HG03460 (cell line): ENCODE measurements around the gene SLC8A1.

Experiments used
- ATAC-seq: cut with Tn5 transposase; IDR thresholded peaks from one replicate; pipeline ENCODE4 v1.9.1; 2021; ENCODE audit not compliant: unreplicated experiment

SLC8A1 gene

DNA sequence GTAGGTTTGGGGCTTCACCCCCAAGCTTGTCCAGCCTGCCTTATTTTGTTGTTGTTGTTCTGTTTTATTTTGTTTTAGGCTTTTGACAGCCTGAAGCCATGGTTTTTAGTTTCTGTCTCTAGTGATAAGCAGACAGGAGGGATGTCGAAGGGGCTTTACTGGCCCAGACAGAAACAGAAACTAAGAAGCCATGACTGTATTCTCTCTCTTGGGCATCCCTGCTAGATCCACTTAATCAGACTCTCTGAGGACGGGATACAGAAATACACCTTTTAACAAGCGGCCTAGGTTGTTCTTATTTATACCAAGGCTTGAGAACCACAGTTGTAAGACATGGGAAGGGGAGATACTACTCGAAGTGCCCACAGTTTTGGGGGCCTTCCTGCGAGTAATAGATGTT is 330.9 kb downstream of the SLC8A1 start:
- ATAC-seq, result no peak

DNA sequence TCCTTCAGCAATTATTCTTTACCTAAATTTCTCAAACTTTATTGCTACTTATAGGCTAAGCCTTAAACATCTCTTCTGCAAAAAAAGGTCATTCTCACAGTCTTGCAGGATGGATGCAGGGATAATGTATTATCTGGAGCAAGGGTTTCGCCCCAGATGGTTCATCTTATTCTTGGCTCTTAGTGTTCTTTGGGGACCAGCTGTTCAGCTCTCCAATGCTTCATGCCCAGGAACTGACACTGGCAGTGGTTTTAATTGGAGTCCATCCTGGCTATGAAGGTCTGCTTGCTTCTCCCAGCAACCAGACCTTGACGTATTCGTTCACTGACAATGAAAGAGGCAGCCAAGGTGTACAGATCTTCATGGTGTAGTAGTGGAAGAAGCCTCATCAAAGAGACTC is 331.9 kb downstream of the SLC8A1 start:
- no peak for ATAC-seq

DNA sequence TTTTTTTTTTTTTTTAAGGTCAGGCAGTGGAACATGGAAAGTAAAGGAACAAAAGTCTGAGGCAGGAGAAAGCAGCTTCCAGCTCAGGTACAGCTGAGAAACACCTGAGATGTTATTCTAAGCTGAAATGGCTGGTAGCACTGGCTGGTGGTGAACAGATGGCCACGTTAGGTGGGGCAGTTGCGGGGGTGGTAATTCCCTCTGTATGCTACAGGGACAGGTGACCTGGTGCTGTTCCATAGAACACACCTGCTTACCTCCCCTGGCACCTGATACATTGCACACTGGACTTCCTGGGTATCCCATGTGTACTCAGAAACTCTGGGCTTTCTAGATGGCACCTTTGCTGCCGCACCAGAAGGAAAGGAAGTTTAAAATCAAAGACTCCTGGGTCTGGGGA is 333.3 kb downstream of the SLC8A1 start:
- ATAC-seq, result no peak

DNA sequence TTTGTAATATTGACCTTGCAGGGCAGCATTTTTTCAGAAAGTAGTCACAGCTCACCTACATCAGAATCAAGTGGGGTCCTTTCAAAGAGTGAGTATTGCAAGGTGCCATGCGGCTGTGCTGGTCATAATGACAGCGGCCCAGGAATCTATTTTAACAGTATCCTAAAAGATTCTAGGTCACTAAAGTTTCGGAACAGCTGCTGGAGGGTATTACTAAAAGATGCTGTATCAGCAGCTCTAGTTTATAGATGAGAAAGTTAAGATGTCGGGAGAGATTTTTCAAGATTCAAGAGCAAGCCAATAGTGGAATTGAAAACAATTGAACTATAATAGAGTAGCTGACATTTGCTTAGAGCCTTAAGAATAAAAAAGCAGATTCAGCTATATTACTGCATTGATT is 336.0 kb downstream of the SLC8A1 start:
- ATAC-seq, result no peak

- ATAC-seq, result no peak
Measured at GRCh38 chr2:40115348-40115747, 336.5 kb downstream of the SLC8A1 start.

GRCh38 chr2:40113997-40114396 is 337.9 kb downstream of the SLC8A1 start:
- ATAC-seq, result no peak

DNA sequence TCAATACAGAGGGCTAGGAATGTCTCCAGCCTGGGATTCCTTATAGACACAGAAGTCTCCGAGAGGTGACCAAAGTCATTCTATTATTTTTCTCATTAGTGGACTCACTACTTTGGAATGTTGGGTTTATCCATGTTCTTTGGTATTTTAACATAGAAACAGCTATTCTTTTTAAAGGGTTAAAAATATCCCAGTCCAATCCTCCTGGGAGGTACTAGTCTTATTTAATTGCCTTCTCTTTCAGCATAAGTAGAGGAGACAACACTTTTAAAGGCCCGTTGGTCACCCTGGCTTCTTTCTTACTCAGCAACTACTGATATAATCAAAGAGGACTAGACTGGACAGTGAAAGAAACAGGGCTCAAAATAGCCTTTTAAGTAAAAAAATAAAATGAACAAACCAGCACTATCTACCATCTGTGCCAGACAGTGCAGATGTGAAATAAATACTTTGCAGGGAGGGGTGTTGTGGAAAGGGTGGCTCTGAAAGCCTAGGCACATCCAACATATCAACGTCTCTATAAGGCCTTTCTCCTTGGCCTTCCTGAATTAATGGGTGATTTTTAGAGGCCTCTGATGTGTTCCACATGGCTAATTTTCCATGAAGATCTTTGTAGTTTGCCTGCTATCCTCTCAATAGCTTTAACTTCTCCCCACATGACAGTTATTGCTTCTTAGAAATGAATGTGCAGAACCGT is 338.5 kb downstream of the SLC8A1 start:
- no peak for ATAC-seq

DNA sequence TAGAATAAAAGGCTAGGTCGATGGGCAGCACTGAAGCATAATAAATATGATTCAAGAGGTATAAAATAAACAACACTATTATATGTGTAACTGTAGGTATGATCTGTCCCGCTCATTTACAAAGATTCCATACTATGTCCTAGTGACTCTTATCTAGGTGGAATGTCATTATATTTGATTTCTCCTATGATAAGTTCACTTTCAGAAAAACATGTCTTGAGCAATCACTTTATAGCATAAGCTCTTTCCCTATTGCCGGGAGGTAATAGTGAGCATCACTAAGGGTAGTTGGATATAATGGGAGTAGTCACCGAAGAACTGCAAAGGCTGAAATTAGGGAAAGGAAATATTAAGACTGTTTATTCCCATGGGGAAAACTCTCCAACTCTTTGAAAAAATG is 342.5 kb downstream of the SLC8A1 start:
- ATAC-seq, result no peak

DNA sequence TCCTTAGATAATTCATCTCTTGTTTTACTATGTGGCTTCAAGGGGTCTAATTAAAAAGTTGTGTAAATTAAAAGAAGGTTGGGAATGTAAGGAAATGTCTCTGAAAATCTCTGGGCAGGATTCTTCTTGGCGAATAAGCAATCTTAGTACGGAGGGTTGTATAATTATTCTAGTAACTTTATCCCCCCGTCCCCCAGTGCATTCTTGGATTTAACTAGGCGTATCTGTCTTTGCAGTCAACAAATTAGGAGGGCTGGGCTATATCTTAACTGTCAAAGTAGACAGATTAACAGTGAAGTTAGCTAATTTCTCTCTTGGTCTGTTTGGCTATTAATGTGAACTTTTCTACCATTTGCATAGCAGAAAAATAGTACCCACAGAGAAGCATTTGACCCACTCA is 343.0 kb downstream of the SLC8A1 start:
- no peak for ATAC-seq

DNA sequence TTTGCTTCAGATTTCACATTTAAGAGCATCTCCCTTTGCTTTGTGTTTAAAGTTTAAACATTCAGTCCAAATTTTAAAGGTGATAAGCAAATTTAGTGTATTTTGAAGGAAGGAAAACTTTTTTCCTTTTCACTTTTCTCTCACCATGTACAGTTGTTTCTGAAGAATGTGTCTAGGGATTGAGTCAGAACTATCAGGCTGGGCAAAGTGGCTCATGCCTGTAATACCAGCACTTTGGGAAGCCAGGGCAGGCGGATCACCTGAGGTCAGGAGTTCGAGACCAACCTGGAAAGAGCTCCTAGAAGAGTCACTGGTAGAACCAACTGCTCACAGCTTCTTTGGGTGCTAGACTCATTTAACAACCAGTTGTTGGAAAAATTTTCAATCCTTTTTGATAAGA is 345.8 kb downstream of the SLC8A1 start:
- no peak for ATAC-seq

- no peak for ATAC-seq
Measured at GRCh38 chr2:40105593-40105992, 346.3 kb downstream of the SLC8A1 start.

DNA sequence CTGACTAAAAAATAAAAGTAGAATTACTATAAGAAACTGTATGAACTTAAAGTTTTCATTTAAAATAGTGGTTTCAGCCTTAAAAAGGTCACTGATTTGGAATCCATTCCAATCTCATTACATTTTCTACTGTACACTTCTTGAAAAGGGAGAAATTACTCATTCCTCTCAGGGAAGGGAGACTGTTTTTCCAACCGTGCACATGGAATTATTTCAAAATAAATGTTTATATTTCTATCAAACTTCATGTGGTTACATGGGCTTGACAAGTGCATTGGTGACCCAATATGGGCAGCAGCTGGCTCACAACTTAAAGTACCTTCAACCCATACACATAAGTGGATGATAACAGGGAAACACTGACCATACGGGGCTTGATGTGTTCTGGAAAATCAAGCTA is 348.3 kb downstream of the SLC8A1 start:
- no peak for ATAC-seq

DNA sequence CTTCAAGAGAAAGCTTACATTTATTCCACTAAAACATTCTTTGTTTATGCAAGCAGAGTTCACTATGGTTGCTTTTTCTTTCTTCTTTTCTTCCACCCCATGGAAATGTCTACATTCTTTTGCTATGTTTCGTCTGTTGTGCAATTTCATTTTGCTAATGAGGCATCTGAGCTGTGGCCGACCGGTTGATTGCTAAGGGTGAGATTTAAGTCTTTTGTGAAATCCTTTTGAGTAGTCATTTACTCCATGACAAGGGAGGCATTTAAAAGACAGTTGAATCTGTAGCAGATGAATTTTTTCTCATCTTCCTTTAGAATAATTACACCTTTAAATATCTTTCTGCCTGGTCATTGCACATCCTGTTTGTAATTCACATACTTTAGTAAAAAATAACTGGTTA is 348.7 kb downstream of the SLC8A1 start:
- no peak for ATAC-seq

DNA sequence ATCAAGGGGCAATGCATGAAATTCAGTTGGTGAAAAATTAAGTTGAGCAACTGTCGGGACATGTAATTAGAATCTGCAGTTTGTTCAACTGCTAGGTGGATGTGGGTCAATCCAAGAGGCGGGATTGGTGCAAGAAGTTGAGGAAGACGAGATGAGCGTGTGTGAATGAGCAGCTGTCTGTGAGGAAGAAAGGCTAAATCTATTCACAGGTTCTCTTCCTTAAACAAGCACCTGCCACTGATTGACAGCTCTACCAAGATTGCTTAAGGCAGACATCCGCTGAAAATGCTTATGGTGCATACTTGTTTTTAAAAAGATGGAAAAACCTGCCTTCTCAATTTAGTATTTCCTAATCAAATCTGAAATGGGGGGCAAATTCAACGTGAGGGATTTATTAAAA is 349.4 kb downstream of the SLC8A1 start:
- no peak for ATAC-seq

DNA sequence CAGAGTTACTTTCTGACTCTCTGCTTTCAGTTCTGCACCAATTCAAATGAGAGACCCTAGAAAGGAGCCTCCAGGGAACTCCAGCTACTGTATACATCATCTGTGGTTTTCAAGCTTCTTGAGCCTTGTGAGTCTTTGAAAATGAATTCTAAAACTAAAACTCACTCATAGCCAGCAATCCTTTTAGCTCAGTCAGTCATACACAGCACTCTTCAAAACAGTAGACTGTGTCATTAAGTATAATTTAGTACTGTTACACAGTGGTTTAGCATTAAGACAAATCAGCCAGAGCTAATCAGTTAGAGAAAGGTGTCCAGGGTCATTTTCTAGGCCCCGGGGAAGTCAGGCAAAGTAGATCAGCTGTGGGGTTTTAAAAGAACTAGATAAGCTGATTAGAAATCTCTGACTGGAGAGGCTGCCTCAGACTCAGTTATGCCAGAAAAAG is 350.7 kb downstream of the SLC8A1 start:
- ATAC-seq, result no peak

DNA sequence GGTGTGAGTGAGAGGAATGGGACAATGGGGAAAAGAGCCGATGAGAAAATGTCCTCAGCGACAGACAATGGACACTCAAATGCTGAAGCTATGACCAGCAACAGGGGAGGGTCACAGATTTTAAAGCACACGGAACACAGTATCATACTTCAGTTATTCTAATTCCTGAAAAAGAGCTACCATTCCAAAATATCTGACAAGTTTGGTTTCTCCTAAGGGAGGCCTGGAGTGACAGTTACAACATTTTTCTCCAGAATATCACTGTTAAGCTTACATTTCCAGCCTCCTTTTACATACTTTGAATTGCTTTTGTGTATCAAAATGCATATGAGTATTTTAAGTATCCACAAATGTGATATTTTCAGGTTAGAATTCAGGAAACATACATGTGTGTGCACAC is 351.2 kb downstream of the SLC8A1 start:
- ATAC-seq, result no peak

- no peak for ATAC-seq
Measured at GRCh38 chr2:40098786-40099470, 353.0 kb downstream of the SLC8A1 start.

GRCh38 chr2:40097691-40098385 is 354.1 kb downstream of the SLC8A1 start:
- no peak for ATAC-seq

GRCh38 chr2:40096360-40096759 is 355.5 kb downstream of the SLC8A1 start:
- ATAC-seq, result no peak

GRCh38 chr2:40095000-40095399 is 356.9 kb downstream of the SLC8A1 start:
- ATAC-seq, result no peak

DNA sequence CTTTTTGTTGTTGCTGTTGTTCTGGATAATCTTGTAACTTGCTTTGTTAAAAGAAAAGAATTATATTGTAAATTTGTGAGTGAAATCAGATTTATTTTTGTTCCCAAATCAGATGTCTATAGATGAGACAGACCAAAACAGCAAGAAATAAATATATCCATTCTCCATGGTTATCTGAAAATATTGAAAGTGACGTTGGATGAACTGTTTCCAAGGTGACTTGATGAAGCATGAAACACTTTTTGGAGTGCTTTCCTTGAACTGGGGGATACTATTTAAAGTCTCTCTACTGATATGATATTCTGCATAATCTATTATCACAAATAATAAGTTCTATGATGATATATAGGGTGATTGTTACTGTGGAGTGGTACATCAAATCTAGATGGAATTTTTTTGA is 357.4 kb downstream of the SLC8A1 start:
- no peak for ATAC-seq

GRCh38 chr2:40093021-40093675 is 358.7 kb downstream of the SLC8A1 start:
- ATAC-seq, result no peak
